Measurements from ENCODE around the gene RPS19.
A peak's percentile ranks its signal among the peaks of the same experiment; 100 is the strongest.
"Not testable (repeated sequence)": the region's sequence is repeated elsewhere in the genome, so short reads cannot be mapped to it uniquely, and the experiment has no call there.

Gene RPS19

DNA sequence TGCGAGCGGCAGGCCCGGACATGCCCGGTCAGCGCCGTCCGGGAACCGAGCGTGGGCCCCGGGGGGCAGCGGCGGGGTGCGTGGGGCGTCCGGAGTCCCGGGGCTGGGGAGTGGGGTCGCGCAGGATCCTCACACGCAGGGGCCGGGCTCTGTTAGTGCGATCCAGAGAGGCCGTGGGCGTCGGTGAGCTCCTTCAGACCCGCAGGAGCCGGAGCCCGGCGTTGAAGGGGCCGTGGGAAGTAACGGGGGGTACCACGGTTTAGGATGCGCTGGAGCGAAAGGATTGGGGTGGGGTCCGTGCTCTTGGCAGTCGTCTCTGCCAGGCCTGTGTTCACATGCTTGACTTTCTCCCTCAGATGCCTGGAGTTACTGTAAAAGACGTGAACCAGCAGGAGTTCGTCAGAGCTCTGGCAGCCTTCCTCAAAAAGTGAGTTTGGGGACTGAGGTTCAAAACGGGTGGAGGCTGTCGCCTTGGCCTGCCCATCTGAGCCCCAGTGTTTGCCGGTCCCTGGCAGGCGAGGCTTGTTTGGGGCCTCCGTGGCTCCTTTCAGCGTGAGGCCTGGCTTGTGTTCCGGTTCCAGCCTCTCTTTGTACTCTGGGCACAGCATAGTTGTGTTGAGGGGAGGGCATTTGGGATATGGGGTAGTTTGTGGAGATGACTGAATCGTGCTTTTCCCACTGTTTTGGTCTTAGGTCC is 512 bp downstream of the RPS19 start:
- no peak for DNase-seq

- DNase-seq = no peak
These were observed 1.2 kb downstream of the RPS19 start for GRCh38 chr19:41861116-41861768.

DNA sequence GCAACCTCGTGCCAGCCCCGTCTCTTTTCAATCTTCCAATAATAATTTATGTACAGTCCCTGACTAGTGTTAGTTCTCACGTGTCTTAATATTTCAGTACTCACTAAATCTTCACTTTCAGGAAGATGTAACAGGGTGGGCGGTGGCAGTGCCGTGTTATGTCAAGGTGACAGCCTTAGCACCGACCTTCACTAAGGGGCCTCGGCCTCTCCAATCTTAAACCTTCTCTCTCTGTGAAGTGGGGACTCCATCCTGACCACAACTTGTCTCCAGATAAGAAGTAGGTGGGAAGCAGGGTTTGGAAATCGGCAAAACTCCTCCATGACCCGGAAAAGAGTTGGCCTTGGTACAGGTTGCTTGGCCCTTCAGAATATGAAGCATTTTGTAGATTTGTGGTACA is 1.8 kb downstream of the RPS19 start:
- DNase-seq = no peak

- DNase-seq = no peak
These were observed 2.5 kb downstream of the RPS19 start for GRCh38 chr19:41862445-41862986.

GRCh38 chr19:41863209-41863931 is 3.3 kb downstream of the RPS19 start:
- DNase-seq = no peak

- DNase-seq = no peak
These were observed 4.3 kb downstream of the RPS19 start for GRCh38 chr19:41864374-41864773.

- no peak for DNase-seq
These were observed 6.2 kb downstream of the RPS19 start for GRCh38 chr19:41866284-41866683.

DNA sequence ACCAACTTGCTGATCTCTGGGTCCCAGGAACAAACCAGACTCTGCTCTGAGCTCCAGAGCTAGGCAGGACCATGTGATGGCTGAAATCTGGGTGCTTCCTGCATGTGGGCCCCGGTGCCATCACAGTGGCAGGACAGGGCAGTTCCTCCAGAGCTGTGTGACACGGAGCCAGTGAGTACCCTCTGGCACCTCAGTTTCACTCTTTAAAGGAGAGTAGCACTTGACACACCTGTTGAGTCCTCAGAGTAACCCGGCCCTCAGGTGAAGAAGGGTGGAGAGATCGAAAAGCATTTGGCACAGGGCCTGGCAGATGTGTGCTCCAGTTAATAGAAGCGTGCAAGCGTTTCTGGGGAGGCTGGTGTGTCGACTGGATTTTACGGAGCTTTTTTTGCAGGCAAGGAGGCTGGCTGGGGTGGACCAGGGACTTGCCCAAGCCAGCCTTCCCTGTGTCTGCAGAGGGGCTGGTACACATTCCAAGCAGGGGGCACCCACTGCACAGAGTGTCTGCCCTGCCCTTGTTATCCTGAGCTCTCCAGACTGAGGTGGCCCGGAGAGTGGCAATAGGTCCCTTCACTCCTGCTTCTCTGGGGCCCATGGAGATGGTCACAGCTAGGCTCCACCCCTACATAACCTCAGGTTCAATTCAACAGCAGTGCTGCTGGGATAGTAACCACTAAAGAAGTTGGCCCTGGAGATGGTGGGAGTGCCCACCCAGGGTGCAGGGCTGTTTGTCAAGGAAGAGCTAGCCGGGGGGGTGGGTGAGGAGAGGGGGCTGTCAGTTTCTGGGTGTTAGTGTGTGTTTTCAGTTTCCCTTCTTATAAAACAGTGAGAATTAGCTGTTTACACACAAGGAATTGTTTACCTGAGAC is 8.3 kb downstream of the RPS19 start:
- no peak for DNase-seq

DNA sequence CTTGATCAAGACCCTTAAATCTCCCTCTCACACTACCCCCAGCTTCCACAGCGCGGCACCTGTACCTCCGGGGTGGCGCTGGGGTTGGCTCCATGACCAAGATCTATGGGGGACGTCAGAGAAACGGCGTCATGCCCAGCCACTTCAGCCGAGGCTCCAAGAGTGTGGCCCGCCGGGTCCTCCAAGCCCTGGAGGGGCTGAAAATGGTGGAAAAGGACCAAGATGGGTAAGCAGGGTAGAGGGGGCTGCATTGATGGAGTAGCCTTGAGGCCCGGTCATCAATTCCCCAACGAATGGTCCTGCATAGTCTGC is 8.9 kb downstream of the RPS19 start:
- DNase-seq = no peak

- DNase-seq = no peak
These were observed 9.4 kb downstream of the RPS19 start for GRCh38 chr19:41869374-41869955.

GRCh38 chr19:41870401-41870873 is 10.4 kb downstream of the RPS19 start:
- no peak for DNase-seq

GRCh38 chr19:41871573-41872383 is 11.7 kb downstream of the RPS19 start:
- DNase-seq = peak in 1 of 2 donors; percentile 83

- no peak for DNase-seq
These were observed 12.3 kb downstream of the RPS19 start for GRCh38 chr19:41872384-41872774.

- DNase-seq = peak; percentile 12 to 38
These were observed 13.0 kb downstream of the RPS19 start for GRCh38 chr19:41872775-41873647.

GRCh38 chr19:41875973-41876372 is 15.9 kb downstream of the RPS19 start:
- DNase-seq = not testable (repeated sequence)

DNA sequence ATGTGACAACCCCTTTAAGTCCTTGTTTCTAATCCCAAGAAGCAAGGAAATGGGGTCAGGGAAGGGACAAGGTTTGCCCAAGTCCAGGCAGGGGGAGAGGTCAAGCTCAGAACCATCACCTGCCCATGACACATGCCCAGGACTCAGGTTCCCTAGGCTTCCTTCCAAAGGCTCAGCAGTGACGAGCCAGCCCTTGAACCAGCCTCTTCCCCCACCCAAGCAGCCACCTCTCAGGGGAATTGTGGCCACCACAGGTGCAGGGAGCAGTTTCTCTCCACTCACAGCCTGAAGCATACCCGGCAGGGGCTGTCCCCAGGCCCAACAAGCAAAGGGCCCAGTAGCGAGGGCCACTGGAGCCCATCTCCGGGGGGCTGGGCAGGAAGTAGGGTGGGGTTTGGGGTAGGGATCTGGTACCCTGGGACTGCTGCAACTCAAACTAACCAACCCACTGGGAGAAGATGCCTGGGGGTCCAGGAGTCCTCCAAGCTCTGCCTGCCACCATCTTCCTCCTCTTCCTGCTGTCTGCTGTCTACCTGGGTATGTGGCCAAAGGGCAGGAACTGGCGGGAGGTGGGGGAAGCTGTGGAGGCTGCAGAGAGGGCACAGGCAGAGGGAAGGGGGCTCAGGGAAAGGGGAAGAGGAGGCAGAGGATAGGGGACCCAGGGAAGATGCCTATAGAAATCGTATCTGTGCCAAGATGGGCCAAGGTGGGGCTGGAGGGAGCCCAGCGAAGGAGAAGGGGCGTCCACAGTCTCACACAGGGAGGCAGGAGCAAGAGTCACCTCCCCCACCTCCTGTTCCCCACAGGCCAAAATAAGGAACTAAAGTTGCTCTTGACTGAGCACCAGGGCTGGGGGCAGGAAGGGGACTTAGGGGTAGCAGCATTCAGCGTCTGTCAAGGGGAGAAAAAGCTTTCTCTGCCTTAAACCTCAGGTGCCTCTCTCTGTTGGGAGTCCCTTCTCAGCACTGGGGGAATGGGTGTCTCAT is 17.1 kb downstream of the RPS19 start, which contains the start of gene CD79A:
CD79A (plus strand) TSS at position 433 of the 986 bp plus-strand sequence; CDS start at position 459, 26 bp downstream.
- peak; percentile 14 to 90 for DNase-seq

GRCh38 chr19:41877916-41878905 is 18.2 kb downstream of the RPS19 start:
- no peak for DNase-seq

- DNase-seq = no peak
These were observed 19.0 kb downstream of the RPS19 start for GRCh38 chr19:41879080-41879479.
